IPS-NIHi11 (cell line): Measurements from ENCODE around the gene SNX15.

Experiments used
- DNase-seq: peaks from one replicate; pipeline ENCODE4 v3.0.0; 2012; ENCODE audit warnings: mixed read lengths, low spot score

Gene SNX15

GRCh38 chr11:65084598-65085375 is 57.5 kb downstream of the SNX15 start:
- no peak for DNase-seq

DNA sequence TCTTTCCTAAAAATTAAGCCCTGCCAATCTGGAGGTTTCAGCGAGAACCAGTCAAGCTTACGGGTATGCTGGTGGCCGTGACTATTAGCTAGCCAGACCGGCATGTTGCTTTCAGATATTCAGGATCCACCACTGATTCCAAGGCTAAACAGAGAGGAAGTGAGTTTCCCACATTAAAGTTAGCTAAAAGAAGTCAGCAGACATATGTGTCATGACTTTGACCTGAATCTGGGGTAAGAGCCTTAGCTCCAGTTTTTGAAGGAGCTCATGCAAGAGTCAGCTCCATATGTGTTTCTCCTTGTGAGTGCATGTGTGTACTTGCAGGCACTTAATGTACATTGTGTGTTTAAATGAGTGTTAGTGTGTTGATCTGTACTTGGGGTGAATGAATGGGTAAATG is 58.2 kb downstream of the SNX15 start:
- no peak for DNase-seq

GRCh38 chr11:65086809-65087208 is 59.6 kb downstream of the SNX15 start:
- DNase-seq: no peak

- no peak for DNase-seq
These were observed 60.0 kb downstream of the SNX15 start for GRCh38 chr11:65087216-65087615.

- no peak for DNase-seq
These were observed 60.6 kb downstream of the SNX15 start for GRCh38 chr11:65087827-65088226.

- no peak for DNase-seq
These were observed 62.4 kb downstream of the SNX15 start for GRCh38 chr11:65089621-65090020.
